Measurements from ENCODE around the gene ZCCHC2.

ZCCHC2 gene

DNA sequence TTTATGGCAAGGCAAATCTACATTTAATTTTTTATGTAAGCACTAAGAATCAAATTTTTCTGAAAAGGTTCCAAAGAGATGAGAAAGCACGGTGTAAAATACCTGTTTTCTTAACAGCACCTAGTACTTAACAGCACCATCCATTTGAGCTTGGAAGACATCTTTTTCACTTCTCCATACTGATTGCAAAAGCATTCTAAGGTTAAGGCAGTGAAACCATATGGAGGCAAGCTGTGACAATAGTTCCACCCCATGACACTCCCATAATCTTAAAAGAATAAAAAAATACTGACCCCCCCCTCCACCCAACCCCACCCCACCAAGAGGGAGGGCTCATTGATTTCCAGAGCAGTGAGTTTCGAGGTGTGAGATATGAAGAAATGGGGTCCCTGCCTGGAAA, 60.6 kb downstream of the ZCCHC2 start:
- DNase-seq: no peak

DNA sequence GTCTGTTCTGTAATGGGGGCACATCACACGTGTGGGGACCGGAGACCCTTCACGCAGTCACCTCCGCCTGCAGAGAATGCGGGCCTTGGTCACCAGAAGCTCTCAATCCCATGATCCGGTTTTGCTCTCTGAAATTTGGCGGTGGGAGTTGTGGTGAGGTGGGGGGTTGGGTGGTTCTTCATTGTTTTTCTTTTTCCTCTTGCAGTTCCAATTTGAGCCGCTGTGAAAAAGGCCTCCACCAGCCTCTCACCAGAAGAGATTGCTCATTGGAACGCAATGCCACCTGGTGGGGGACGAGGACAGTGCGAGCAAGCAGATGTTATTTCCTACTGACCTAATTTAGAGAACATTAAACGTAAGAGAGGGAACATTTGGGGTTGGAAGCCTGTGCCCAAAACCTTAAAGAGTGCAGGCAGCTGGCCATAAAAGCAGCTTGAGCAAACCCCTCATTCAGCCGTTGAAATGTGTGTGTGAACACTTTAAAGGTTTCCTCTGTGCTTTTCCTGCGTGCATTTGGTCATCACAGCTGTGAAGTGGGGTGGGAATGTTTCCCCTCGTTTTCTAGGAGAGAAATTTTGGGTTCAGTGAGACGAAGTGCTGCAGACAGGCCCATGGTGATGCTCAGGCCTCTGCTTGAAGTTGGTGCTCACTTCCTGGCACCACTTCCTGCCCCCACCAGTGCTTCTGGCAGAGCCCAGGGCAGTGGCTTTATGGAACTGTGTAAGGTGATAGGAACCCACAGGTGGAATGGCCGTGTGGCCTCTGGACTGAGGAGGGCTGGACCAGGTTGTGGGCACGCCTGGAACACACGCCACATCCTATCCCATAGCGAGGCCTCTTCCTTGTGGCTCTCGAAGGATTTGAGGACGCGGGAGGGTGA, 61.7 kb downstream of the ZCCHC2 start:
- DNase-seq: peak; percentile 33

DNA sequence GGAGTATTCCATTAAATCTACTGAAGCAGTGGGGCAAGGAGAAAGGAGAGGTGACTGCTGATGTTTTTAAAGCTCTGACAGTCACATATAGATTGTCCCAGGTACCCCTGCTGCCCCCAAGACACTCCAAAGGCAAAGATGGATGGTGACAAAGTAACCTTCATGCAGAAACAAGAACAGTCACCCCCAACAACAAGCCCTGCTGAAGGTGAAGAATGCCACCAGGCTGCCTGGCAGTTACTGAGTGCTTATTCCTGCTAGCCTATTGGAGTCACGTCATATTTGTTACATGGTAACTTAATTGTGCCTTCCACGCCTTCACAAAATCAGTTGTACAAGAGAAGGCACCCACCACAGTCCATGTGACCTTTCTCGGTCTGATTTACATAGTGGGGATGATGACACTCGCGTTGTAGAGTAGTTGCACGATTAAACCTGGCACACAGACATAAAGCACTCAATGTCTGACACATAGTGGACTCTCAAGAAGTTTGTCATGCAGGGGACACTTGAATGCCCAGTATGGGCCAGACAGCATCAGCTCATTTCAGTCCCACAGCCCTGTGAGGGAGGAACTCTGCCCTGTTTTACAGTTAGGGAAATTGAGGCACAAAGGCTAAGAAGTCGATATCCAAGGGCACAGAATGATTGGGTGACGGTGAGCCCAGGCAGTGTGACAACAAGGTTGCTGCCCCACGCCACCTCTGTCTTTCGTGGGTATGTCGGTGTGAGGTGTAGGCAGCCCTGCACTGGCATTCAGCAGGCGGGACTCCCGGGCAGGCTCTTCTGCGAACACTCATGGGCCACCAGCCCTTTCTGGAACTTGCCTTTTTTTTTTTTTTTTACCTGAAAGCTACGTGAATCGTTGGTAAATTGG, 62.7 kb downstream of the ZCCHC2 start:
- DNase-seq: no peak

DNA sequence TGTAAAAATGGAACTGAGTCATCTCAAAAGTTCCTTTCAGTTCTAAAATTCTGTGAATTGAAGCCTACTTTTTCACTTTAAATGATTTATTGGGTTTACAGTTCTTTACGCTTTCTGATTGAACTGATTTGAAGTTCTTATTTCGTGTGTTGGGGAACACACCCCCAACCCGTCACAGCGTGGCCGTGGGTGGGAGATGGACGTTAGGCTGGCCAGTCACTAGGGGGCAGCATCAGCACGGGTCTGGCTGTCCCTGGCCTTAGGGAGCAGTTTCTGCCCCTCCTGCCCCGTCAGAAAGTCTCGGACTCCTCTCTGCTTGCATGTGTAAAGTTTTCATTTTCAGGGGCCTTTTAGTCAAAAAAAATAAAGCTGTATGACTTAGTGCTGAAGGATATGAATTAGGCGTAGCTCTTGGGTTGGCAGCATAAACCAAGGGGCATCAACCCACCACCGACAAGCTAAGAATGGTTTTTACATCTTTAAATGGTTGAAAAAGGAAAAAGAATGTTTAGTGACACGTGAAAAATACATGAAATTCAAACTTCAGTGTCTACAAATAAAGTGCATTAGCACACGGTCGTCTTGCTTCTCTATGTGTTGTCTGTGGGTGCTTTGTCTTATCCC, 63.4 kb downstream of the ZCCHC2 start:
- peak; percentile 22 for DNase-seq

DNA sequence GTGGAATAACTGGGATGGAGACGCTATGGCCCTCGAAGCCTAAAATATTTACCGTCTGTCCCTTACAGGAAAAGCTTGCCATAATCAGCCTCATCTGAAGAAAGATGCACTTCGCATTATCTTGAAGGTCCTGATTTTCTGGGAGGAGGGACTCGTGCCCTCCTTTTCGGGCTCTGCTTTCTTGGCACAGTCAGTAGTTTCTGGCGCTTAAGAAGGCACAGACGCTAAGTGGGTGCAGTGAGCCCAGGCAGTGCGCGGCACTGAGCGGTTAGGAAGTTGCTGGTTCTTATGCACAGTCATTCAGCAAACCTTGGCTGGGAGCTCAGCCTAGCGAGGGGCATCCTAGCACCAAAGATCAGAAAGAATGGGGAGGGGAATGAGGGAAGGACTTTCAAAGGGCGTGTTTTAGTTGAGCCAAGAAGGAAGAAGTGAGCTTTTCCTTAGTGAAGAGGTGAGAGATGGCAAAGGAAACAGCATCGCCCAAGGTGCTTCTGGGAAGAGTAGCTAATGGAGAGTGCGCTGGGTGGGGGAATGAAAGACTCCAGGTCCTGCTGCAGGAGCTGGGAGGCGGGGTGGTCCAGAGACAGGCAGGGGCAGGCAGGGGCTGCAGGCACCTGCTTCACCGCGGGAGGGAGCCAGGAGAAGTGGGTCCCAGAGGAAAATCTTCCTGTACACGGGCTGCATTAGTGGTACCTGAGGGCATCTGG, 64.1 kb downstream of the ZCCHC2 start:
- DNase-seq: no peak

DNA sequence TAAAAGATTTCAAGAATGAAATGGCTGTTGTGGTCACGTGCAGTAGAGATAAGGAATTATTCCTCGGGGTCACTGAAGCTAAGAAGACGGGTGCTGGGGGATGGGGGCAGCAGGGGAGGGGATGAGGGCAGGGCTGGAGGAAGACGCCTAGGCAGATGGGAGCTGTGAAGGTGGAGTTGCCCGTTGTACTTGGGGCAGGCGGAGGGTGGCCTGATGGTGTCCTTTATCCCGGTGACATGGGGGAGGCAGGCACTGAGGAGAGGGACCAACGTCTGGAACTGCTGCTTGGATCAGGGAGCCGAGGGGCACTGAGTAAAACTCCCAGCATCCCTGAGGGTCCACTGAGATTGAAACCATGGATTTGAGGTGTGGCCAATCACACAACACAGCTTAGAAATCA, 64.9 kb downstream of the ZCCHC2 start:
- no peak for DNase-seq

DNA sequence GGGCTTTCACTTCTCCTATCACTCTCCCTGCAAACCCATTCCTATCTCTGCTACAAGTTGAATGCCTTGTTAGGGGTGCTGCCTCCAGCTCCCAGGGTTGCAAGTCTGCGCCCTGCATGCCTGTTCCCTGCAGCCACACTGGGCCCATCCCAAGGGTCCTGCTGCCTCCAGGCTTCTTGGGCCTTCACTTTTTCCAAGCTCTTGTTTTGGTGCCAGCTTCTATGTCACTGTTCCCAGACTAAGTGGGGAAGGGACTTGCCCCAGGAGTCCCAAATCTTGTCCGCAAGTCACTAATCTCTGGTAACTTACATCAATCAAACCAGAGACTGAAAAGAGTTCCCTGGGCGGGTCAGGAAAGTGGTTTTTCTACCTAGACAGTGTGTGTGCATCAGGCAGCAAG, 65.4 kb downstream of the ZCCHC2 start:
- DNase-seq: no peak

DNA sequence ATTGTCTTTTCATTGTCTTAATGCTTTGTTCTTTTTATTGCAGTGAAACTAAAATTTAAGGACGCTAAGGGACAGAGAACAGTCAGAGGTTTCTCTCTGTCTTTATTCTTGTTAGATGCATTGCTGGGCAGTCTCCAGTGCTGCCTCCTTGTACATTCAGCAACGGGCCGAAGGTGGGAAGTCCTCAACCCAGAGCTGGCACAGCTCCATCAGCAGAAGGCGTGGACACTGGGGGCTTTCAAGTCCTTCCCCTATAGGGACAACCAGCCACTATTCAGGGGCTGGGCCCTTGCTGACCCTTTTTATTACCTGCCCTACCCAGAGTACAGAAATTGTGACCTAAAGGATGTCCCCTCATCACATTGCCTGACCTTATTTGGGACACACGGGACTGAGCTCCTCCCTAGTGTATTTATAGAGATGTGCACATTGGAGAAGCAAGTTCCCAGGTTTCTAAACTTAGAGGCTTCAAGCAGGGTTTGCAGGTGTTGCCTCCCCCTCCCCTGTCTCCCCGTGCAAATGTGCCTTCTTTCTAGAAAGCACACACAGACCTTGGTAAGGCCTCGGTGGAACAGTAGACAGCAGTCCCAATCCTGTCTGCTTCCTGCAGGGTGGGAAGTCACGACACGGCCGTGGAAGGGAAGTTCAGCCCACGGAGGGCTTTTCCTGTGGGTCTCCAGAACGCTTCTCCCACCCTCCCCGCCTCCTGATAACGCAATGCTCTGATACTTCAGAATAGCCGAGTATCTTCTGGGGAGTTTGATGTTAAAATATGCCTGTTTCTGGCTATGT, 68.2 kb downstream of the ZCCHC2 start:
- DNase-seq: no peak

DNA sequence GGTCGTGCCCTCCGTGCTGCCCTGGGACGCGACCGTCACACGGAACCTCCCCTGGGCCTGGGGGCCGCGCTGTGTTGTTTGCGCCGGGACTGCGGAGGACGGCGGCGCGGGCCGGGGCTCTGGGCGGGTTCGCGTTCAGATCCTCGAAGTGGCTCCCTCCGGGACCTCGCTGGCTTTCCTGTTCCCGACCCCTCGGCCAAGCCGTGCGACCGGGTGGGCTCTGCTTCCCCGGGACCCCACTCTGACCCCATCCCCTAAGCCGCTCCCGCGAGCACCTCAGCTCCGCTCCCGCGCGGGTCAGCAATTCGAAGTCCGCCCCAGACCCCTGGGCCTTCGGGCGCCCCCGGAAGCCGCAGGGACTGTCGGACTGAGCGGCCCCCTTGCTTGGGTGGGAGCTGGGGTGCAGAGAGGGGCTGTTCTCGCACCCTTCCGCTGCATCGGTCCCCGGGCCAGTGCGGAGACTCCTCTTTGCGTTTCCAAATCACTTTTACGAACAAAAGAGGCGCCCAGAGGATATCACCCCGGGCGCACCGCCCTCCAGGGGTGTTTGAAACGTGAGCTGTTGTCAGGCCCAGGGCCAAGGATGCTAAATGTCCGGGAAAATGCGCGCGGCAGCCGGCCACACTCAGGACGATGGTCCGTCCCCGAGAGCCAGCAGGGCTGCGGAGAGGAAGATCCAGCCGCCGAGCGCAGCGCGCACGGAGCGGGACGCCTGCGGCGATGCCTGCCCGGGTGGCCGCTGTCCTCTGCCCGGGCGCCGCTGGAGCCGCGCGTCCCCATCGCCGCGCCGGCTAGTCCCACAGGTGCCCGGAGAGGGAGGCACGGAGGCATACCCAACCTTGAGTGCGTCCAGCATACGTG, 73.5 kb downstream of the ZCCHC2 start:
- no peak for DNase-seq

DNA sequence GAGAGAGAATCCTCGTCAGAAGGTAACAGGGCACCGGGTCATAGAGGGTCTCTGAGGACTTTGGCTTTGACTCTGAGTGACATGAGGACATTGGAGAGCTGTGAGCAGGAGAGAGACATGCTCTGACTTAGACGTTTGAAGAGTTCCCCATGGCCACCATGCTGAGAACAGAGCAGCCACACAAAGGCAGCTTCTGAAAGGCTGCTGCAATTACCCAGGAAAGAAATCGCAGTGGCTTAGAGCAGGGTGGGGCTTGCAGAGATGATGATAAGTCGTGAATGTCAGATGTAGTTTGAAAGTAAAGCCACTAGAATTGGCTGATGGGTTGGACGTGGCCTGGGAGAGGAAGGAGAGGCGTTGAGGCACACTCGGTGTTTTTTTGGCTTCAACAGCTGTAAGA, 79.0 kb downstream of the ZCCHC2 start:
- no peak for DNase-seq

DNA sequence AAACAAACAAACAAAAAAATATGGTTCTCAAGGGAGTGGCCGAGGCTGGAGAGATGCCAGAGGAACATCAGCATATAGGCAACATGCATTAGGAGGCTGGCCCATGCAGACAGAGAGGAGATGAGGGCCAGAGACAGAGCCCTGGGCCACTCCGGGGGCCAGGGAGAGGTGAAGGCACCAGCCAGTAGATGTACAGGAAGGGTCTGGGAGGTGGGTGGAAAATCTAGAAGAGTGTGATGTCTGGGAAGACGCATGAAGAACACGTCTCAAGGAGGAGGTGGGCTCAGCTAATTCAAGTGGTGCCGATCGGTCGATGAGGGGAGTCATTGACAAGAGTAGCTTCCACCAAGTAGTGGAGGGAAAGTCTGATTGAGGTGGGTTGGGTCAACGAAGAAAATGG, 79.9 kb downstream of the ZCCHC2 start:
- DNase-seq: no peak

DNA sequence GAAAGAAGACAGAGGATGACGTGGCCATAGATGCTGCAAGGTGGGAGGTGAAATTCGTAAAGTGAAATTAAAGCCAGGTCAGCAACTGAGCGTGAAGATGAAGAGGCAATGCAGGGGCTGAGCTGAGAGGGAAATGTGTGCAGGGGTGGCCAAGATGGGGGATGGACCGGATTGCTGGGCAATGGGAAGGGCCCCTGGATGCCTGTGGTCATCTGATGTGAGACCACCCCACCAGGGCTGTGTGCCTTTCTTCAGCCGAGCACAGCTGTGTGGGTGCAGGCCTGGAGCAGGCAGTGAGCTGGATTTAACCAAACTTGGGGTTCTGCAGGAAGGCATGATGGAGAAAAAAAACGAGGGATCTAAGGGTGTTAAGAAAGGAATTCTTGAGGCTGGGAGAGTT, 80.4 kb downstream of the ZCCHC2 start:
- no peak for DNase-seq

DNA sequence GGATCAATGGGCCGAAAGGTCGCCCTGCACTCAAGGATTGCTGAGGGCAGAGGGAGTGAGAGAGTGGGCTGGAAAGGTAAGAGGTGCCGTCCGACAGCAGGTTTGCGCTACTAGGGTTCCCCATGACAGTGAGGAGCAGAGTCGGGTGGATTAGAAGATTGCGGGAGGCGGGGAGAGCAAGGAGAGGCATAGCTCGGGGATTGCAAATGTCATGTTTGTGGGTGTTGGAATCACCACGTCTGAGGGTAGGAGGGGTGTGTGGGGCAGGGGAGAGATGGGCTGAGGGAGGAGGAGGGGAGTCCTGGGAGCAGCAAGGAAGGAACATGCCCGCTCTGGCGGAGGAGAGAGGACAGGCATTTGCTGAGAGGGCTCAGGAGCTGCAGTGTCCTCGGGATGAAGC, 81.2 kb downstream of the ZCCHC2 start:
- DNase-seq: no peak

DNA sequence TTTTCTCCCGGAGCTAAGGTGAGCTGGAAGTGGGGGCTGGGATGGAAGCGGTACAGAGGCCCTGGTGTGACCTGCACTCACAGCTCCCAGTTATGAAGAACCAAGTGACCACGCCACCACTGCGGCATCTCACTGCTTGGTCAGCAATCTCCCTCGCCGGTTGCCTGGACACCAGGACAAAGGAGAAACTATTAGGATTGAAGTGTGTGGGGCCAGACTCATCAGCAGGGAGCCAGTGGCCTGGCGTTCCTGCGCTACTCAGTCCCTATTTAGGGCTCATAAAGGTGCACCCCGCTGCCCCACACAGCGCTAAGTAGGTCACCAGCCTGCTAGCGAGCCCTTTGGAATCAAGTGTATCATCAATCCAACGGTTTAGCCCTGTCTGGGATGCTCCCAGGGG, 82.9 kb downstream of the ZCCHC2 start:
- DNase-seq: no peak

DNA sequence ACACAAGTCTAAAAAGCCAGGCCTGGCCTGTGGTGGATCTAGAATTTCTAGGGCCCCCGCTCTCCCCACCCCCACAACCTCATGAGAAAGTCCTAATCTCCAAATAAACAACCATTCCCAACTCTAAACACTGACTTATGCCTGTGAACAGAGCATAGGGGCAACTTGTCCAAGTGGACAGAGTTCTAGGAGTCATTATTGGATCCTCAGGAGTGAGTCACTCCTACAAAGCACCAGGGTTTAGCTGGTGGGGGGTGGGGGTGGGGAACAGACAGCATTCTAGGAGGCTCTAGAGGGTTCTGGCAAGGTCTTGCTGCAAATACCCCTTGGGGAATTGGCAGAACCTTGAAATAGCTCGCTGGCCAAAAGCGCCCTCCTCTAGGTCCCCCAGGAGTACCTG, 83.3 kb downstream of the ZCCHC2 start:
- no peak for DNase-seq

DNA sequence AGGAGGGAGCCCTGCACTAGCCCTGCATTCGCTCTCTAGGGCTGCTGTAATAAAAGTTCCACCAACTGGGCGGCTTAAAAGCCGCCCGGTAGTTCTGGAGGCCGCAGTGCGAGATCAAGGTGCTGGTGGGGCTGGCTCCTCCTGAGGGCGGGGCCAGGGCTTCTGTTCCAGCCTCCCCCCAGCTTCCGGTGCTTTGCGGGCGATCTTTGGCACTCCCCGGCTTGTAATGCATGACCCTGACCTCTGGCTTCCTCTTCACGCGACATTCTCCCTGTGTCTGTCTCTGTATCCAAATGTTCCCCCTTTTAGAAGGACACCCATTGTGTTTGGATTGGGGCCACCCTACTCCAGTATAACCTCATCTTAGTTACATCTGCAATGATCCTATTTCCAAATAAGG, 84.5 kb downstream of the ZCCHC2 start:
- DNase-seq: no peak

DNA sequence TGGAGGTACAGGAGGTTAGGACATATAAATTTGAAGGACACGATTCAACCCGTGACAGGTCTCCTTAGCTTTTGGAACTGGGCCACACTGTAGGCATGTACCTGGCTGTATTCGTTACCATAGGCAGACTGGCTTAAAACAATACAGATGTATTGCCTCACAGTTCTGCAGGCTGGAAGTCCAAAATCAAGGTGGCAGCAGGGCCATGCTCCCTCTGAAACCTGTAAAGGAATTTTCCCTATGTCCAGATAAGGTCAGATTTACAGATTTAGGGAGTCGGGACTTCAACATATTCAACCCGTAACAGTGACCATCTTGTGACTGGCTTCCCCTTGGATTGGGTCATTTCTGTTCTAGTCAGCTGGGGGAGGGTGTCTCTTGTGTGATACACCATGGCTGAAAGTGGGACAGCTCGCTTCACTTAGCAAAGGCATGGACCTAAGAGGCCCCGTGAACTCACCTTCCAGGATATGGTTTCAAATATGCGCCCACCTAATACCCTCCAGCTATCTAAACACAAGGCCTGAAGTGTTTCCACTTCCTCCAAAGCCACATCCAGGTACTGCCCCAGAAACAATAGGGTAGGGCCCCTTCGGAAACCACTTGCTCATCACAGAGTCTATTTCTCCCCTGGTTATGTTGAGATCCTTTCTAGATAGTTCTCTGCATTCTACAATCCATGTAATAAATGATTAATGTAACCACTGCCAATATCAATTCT, 85.0 kb downstream of the ZCCHC2 start:
- DNase-seq: no peak

DNA sequence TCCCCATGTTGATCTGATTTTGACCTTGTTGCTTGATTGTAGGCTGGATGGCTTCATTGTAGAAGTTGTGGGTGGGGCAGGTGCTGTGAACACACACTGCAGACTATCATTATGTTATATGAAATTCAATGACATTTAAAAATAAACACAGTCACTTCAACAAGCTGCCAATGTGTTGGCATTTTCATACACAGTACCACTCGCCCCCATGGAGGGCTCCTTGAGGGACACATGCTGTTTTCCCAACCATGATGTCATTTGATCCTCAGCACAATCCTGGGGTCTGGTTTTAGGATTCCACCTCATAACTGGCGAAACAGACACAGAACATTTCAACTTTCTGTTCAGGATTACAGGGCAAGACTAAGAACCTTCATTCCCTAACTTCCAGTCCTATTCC, 86.9 kb downstream of the ZCCHC2 start:
- no peak for DNase-seq

DNA sequence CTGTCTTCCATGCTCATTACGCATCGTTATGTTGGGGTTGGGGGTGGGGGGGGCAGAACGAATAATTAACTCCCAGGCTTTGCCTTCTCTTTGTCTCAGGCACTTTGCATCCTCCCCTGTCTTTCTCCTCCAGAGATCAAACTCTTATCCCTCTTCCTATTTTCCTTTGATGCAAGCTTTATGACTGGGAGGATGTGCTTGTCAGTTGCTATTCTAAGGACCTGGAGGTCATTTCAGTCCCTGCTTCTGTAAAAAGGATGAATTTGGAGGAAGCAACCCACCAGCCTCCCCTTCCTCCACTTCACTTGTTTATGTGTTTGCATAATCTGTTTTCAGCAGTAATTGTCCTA, 87.5 kb downstream of the ZCCHC2 start:
- no peak for DNase-seq

DNA sequence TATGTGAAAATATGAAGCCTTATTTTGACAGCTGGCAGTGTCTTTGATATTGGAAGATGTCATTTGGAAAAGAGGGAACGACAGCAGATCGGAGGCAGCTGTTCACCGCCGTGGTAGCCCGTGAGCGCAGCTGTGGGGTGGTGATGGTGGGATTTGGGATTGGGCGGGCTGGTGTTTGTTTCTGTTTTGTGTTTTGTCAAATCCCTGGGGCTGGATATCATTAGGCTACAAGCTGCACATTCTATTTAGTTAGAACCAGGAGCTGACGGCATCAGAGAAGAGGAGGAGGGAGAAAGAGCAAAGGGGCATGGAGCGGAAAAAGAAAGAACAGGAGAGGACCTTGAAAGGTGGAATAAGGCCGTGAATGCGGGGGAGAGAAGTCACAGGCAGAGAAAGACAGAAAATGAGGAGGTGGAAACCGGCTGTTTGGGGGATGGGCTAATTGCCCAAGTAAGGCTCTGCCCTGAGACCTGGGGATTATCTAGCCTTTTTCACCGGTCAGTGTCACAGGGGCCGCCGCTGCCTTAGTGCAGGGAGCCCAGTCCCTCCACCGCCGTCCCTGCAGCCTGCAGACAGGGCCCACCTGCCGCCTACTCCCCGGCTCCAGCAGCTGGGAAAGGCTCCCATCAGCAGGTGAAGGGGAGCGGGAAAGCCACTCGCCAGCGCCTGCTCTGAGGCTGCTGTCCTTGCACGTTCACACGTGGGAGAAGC, 88.0 kb downstream of the ZCCHC2 start:
- DNase-seq: no peak
